HUDEP-2 (cell line): ENCODE measurements around the gene FBXL5.
"Not testable (repeated sequence)": the region's sequence is repeated elsewhere in the genome, so short reads cannot be mapped to it uniquely, and the experiment has no call there.

Experiments used
- DNase-seq, 76 experiments: peaks; one replicate each; lab custom pipeline; 2025; ENCODE audit not compliant: unreplicated experiment in 76 of 76; lab: John Stamatoyannopoulos, UW

FBXL5 gene

GRCh38 chr4:15652191-15652590 is 3.0 kb downstream of the FBXL5 start:
- no peak for DNase-seq

- no peak for DNase-seq
These were observed 3.5 kb downstream of the FBXL5 start for GRCh38 chr4:15651676-15652075.

- peak in 69 of 76 experiments; percentile 1 to 79 (median 39) for DNase-seq
These were observed 5.1 kb downstream of the FBXL5 start for GRCh38 chr4:15649914-15650545.

GRCh38 chr4:15648600-15648999 is 6.6 kb downstream of the FBXL5 start:
- no peak for DNase-seq

GRCh38 chr4:15638418-15638817 is 16.7 kb downstream of the FBXL5 start:
- DNase-seq, result no peak

- DNase-seq, result no peak
These were observed 18.3 kb downstream of the FBXL5 start for GRCh38 chr4:15636818-15637217.

- not testable (repeated sequence) for DNase-seq
These were observed 37.8 kb downstream of the FBXL5 start for GRCh38 chr4:15617407-15617806.

- DNase-seq, result not testable (repeated sequence)
These were observed 40.3 kb downstream of the FBXL5 start for GRCh38 chr4:15614891-15615290.

GRCh38 chr4:15612136-15612535 is 43.0 kb downstream of the FBXL5 start:
- DNase-seq, result no peak

- no peak for DNase-seq
These were observed 44.3 kb downstream of the FBXL5 start for GRCh38 chr4:15610855-15611254.

- no peak for DNase-seq
These were observed 49.6 kb downstream of the FBXL5 start for GRCh38 chr4:15605537-15605936.

- no peak for DNase-seq
These were observed 53.3 kb downstream of the FBXL5 start for GRCh38 chr4:15601862-15602261.

GRCh38 chr4:15600176-15600575 is 55.0 kb downstream of the FBXL5 start:
- no peak for DNase-seq

GRCh38 chr4:15598644-15599043 is 56.5 kb downstream of the FBXL5 start:
- DNase-seq, result no peak

- no peak for DNase-seq
These were observed 62.4 kb downstream of the FBXL5 start for GRCh38 chr4:15592799-15593198.

- DNase-seq, result no peak
These were observed 67.5 kb downstream of the FBXL5 start for GRCh38 chr4:15587649-15588048.

GRCh38 chr4:15586066-15586465 is 69.1 kb downstream of the FBXL5 start:
- no peak for DNase-seq

- no peak for DNase-seq
These were observed 69.8 kb downstream of the FBXL5 start for GRCh38 chr4:15585331-15585730.

GRCh38 chr4:15584785-15585184 is 70.4 kb downstream of the FBXL5 start:
- DNase-seq, result no peak

- no peak for DNase-seq
These were observed 77.6 kb downstream of the FBXL5 start for GRCh38 chr4:15577508-15577907.

GRCh38 chr4:15575966-15576365 is 79.2 kb downstream of the FBXL5 start:
- no peak for DNase-seq

GRCh38 chr4:15569746-15570145 is 85.4 kb downstream of the FBXL5 start:
- DNase-seq, result no peak

- no peak for DNase-seq
These were observed 86.3 kb downstream of the FBXL5 start for GRCh38 chr4:15568821-15569220.
